Esophagus muscularis mucosa (tissue), 4 donors: ENCODE results near the gene SLC36A1.

Experiments
- EP300 ChIP-seq: sonication (generic); formaldehyde crosslinking; IDR thresholded peaks from one replicate; pipeline ENCODE4 v1.6.1; 2017; ENCODE audit warnings: antibody characterized with exemption
- POLR2A ChIP-seq: fragments of 450-650 bp; IDR thresholded peaks from one replicate; pipeline ENCODE4 v1.6.1; 2017; ENCODE audit warnings: antibody characterized with exemption, moderate library complexity, mild to moderate bottlenecking, low read depth
- POLR2AphosphoS5 ChIP-seq, 2 donors: sonication (generic); formaldehyde crosslinking; IDR thresholded peaks; one replicate each; pipeline ENCODE4 v1.6.1; 2017; ENCODE audit warnings: antibody characterized with exemption in 2 of 2
- TF ChIP-seq, protein P1 (sequence below), 3 experiments: fragments of 200-600 bp in 2 of 3; fragments of 450-650 bp in 1 of 3; sonication (generic) in 2 of 3; IDR thresholded peaks; one replicate each; pipeline ENCODE4 v1.5.1; 2017 to 2019; ENCODE audit warnings: antibody characterized with exemption in 3 of 3, mild to moderate bottlenecking in 2 of 3, moderate library complexity in 1 of 3

DNA sequence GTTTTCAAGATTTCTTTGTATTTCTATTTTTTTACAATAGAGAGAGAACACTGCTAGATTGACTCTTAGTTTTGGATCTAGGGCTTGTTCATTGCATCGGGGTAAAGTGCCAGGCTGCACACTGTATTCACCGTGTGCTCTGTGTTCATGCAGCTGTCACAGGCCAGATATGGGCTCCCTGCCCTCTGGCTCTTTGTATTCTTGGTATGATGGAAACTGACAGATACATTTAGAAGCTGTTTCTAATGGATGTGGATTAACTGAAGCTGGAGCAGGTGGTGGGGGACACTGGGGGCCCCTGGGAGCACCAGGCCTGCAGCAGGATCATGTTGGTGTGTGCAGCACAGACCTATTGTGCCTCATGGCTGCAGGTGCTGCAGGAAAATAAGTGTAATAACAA, 28.0 kb downstream of the SLC36A1 start:
- no peak for TF ChIP-seq POLR2A
- TF ChIP-seq, protein P1, sequence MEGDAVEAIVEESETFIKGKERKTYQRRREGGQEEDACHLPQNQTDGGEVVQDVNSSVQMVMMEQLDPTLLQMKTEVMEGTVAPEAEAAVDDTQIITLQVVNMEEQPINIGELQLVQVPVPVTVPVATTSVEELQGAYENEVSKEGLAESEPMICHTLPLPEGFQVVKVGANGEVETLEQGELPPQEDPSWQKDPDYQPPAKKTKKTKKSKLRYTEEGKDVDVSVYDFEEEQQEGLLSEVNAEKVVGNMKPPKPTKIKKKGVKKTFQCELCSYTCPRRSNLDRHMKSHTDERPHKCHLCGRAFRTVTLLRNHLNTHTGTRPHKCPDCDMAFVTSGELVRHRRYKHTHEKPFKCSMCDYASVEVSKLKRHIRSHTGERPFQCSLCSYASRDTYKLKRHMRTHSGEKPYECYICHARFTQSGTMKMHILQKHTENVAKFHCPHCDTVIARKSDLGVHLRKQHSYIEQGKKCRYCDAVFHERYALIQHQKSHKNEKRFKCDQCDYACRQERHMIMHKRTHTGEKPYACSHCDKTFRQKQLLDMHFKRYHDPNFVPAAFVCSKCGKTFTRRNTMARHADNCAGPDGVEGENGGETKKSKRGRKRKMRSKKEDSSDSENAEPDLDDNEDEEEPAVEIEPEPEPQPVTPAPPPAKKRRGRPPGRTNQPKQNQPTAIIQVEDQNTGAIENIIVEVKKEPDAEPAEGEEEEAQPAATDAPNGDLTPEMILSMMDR (IDR thresholded peaks at IDR 0.05) = no peak
- no peak for TF ChIP-seq EP300
- TF ChIP-seq POLR2AphosphoS5 (IDR thresholded peaks at IDR 0.05) = no peak
